ENCODE results near the gene NUSAP1.

Gene NUSAP1

GRCh38 chr15:41429003-41429890 lies 96.6 kb downstream of the NUSAP1 start:
- WGBS, 2 donors (ENCODE audit: extremely low coverage in 2 of 2, insufficient read length in 2 of 2, insufficient replicate concordance in 1 of 2) = no CpG with 5 or more reads among the region's 10 CpGs
- H2BK120ac ChIP-seq (ENCODE audit: low read depth, low read length) = no peak overlapping the region
- peaks cover 9% of the 10 kb centered on the region for H3K79me1 ChIP-seq (ENCODE audit: low read depth, low read length)
- no peak for DNase-seq (ENCODE audit: low spot score)
- H3K27ac ChIP-seq (replicated peaks; ENCODE audit: low read length) = no peak overlapping the region
- no peaks in the 10 kb centered on the region for H3K27me3 ChIP-seq (ENCODE audit: control insufficient read depth in 3 of 3, insufficient read depth in 3 of 3, low read depth in 1 of 3, low read length in 3 of 3)
- no peak overlapping the region for H2AK5ac ChIP-seq (ENCODE audit: low read depth, low read length)
- no peak overlapping the region for H3K14ac ChIP-seq (ENCODE audit: low read length)
- H3K4me2 ChIP-seq (ENCODE audit: insufficient read depth, low read length, poor library complexity, severe bottlenecking) = no peak overlapping the region
- H3K4me1 ChIP-seq (ENCODE audit: control insufficient read depth in 2 of 2, insufficient read depth in 1 of 2, low read depth in 1 of 2, low read length in 2 of 2) = no peaks in the 10 kb centered on the region
- no peak overlapping the region for H3K18ac ChIP-seq (ENCODE audit: low read length)
- H3K4ac ChIP-seq (ENCODE audit: low read length) = no peak overlapping the region
- H3K23ac ChIP-seq (ENCODE audit: low read depth, low read length, poor library complexity) = no peak overlapping the region
- H3K9ac ChIP-seq (ENCODE audit: low read depth, low read length, poor library complexity) = no peak overlapping the region
- H4K8ac ChIP-seq (ENCODE audit: low read depth, low read length) = no peak overlapping the region
- H2BK12ac ChIP-seq (ENCODE audit: low read length) = no peak overlapping the region
- no peak overlapping the region for H4K91ac ChIP-seq (ENCODE audit: low read depth, low read length, poor library complexity)
- peaks cover 0 to 49% of the 10 kb centered on the region in 2 donors for H3K36me3 ChIP-seq (replicated peaks in 1 of 2; ENCODE audit: control insufficient read depth in 2 of 2, insufficient read depth in 2 of 2, low read length in 2 of 2)
- no peak overlapping the region for H2BK15ac ChIP-seq (ENCODE audit: low read length)
- no peak overlapping the region for H3K4me3 ChIP-seq (ENCODE audit: low read length in 2 of 2)
- no peaks in the 10 kb centered on the region for H3K9me3 ChIP-seq (replicated peaks in 1 of 2; ENCODE audit: control insufficient read depth in 2 of 2, insufficient read depth in 1 of 2, low read depth in 1 of 2, low read length in 2 of 2)
- H2AFZ ChIP-seq (ENCODE audit: low read length) = no peak overlapping the region
- H2BK5ac ChIP-seq (ENCODE audit: low read length) = no peak overlapping the region
